HG02938 (cell line): Measurements from ENCODE around the gene CSNK1G2.

Experiments
- ATAC-seq: cut with Tn5 transposase; IDR thresholded peaks from one replicate; pipeline ENCODE4 v1.9.1; 2021; ENCODE audit warnings: mild to moderate bottlenecking, moderate library complexity; ENCODE audit not compliant: unreplicated experiment

CSNK1G2 gene

GRCh38 chr19:2014731-2015607 is 74.0 kb downstream of the CSNK1G2 start:
- ATAC-seq, result no peak

- no peak for ATAC-seq
Observed at GRCh38 chr19:2015608-2015950, 74.6 kb downstream of the CSNK1G2 start, which contains the start of gene BTBD2. Gene BTBD2 (minus strand): TSS chr19:2015714. CDS start chr19:2015703, 11 bp downstream.

DNA sequence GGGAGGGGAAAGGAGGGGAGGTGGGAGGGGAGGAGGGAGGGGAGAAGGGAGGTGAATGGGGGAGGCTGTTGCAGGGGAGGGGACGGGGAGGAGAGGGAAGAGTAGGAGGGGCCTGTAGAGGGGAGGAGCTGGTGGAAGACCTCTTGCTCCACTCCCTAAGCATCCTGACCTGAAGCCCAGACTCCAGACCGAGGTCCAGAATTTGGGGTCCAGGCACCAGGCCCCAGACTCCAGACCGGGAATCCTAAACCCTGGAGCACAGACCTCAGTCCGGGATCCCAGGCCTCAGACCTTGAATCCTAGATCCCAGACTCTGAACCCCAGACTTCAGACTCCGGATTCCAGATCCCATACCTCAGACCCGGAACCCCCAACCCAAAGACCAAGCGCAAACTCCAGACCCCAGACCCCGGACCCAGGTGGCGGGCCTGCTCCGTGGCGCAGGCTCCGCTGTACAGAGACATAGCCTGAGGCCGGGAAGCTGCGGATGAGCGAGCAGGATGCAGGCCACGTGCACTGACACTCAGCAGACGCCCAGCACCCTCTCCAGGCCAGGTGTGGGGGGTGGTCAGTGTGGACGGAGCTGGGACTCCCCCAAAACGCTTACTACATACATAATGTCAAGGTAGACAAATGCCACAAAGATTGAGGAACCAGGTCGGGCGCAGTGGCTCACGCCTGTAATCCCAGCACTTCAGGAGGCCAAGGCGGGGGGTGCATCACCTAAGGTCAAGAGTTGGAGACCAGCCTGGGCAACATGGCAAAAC is 75.3 kb downstream of the CSNK1G2 start:
- no peak for ATAC-seq

DNA sequence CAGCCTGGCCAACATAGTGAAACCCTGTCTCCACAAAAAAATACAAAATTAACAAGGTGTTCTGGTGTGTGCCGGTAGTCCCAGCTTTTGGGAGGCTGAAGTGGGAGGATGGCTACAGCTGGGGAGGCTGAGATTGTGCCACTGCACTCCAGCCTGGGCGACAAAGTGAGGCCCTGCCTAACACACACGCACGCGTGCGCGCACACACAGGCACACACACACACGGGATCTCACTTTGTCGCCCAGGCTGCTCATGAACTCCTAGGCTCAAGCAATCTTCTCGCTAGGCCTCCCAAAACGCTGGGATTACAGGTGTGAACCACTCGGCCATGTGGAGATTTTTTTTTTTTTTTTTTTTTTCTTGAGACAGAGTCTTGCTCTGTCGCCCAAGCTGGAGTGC is 77.8 kb downstream of the CSNK1G2 start:
- no peak for ATAC-seq

DNA sequence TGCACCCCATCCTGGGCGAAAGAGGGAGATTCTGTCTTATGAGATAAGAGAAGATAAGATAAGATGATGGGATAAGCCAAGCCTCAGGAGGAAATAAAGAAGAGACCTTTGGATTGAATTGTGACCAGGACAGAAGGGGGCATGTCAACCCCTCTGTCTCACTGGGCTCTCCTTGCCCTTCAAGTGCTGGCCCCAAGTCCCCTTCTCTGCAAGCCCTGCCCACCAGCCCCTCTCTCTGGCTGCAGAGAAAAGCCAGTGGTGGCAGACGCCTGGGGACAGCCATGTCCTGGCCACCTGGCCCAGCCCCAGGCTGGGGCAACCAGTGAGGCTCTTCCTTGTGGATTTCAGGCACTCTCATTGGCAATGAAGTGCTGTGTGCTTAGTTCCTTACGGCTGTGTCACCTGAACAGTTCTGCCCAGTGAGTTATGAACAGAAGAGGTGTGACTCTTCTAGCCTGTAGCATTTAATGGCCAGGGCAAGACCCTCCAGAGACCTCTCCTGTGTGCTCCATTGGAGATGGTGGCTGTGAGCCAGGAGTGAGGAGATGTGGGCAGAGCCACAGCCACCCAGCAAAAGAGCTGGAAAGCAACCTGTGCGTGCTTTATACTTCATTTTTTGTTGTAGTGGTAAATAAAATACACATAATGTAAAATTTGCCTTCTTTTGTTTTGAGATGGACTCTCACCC is 80.6 kb downstream of the CSNK1G2 start:
- no peak for ATAC-seq

DNA sequence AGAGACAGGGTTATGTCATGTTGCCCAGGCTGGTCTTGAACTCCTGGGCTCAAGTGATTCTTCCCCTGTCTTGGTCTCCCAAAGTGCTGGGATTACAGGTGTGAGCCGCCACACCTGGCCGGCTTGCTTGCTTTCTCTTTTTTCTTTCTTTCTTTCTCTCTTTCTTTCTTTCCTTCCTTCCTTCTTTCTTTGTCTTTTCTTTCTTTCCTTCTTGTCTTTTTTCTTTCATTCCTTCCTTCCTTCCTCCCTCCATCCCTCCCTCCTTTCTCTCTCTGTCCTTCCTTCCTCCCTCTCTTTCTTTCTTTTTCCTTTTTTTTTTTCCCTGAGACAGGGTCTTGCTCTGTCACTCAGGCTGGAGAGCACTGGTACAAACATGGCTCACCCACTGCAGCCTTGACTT is 81.3 kb downstream of the CSNK1G2 start:
- no peak for ATAC-seq

DNA sequence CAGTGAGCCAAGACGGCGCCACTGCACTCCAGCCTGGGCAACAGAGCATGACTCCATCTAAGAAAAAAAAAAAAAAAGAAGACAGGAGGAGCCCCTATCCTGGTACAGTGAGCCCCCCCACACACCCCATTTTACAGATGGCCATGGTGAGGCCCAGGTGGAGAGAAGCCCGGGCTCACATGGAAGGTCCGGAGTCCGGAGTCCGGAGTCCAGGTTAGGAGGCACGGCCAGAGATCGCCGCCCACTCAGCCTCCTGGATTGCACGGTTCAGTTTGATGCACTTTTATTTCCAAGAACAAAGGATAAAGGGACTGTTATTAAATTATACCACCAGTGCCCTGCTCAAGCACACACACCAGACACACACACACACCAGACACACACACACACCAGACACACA is 85.8 kb downstream of the CSNK1G2 start:
- no peak for ATAC-seq

DNA sequence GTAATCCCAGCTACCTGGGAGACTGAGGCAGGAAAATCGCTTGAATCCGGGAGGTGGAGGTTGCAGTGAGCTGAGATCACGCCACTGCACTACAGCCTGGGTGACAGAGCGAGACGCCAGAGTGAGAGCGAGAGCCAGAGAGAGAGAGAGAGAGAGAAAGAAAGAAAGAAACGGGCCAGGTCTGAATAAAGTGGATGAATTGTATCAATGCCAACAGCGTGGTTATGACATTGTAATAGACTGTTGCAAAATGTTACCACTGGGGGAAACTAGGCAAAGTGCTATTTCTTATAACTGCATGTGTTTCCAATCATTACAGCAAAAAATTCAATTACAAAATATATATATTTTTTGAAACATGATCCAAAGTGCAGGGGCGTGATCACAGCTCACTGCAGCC is 86.4 kb downstream of the CSNK1G2 start:
- no peak for ATAC-seq
